Breast epithelium (tissue), 4 donors: ENCODE results near the gene SCML1. TPM values are rescaled to one million over a fixed set of nuclear protein-coding genes. Genes with fewer than 3 reads are reported as not detected.

Experiments used
- DNase-seq, 2 donors: peaks; one replicate each; pipeline ENCODE4 v3.0.0-alpha.2; 2019; ENCODE audit warnings: low spot score in 2 of 2
- H3K27ac ChIP-seq, 2 donors: fragments of 200-600 bp; sonication (generic) in 1 of 2; one replicate each; pipeline ENCODE4 v1.5.1; 2016 to 2019; ENCODE audit warnings: mild to moderate bottlenecking in 1 of 2
- H3K27me3 ChIP-seq, 2 donors: fragments of 200-600 bp; sonication (generic) in 1 of 2; one replicate each; pipeline versions ENCODE4 v1.5.1 to v1.6.0; 2017 to 2019; ENCODE audit warnings: control low read depth in 1 of 2, mild to moderate bottlenecking in 1 of 2
- H3K36me3 ChIP-seq: fragments of 200-600 bp; one replicate; pipeline ENCODE4 v1.5.1; 2019
- H3K4me1 ChIP-seq, 2 donors: fragments of 200-600 bp; sonication (generic); one replicate each; pipeline ENCODE4 v1.5.1; 2016 to 2019; ENCODE audit warnings: control low read depth in 1 of 2
- H3K4me3 ChIP-seq, 3 donors: fragments of 200-600 bp; sonication (generic); 1 replicate in 2 of 3; 2 replicates in 1 of 3; pipeline ENCODE4 v1.5.1; 2016 to 2019; ENCODE audit warnings: mild to moderate bottlenecking in 3 of 3, moderate library complexity in 2 of 3
- H3K9me3 ChIP-seq, 2 donors: fragments of 200-600 bp; sonication (generic) in 1 of 2; one replicate each; pipeline ENCODE4 v1.5.1; 2016 to 2019; ENCODE audit warnings: control low read depth in 1 of 2
- POLR2A ChIP-seq: fragments of 450-650 bp; IDR thresholded peaks from one replicate; pipeline ENCODE4 v1.6.1; 2016; ENCODE audit warnings: antibody characterized with exemption, mild to moderate bottlenecking, moderate library complexity
- POLR2AphosphoS5 ChIP-seq, 3 donors: sonication (generic); formaldehyde crosslinking; IDR thresholded peaks; one replicate each; pipeline ENCODE4 v1.6.1; 2017; ENCODE audit warnings: antibody characterized with exemption in 3 of 3
- intact Hi-C: fragments of 100-400 bp; cut with DNase I; formaldehyde crosslinking; loops from one replicate; pipeline ENCODE4 v1.15.1; 2023; ENCODE audit warnings: low total_unique reads
- total RNA-seq, 3 donors: library from RNA; depleted of rRNA; stranded (reverse); fragments of >200 nt; gene quantifications; one replicate each; pipeline ENCODE4 v1.1.0, GENCODE V29; 2016
- TF ChIP-seq, protein P1 (sequence below), 3 donors: fragments of 450-650 bp; IDR thresholded peaks; one replicate each; pipeline ENCODE4 v1.5.1; 2016 to 2017; ENCODE audit warnings: antibody characterized with exemption in 3 of 3, mild to moderate bottlenecking in 3 of 3, moderate library complexity in 3 of 3

Gene SCML1
- total RNA-seq, 3 donors from 2014 or later, result 14.4 to 20.0 (median 16.0) TPM

DNA sequence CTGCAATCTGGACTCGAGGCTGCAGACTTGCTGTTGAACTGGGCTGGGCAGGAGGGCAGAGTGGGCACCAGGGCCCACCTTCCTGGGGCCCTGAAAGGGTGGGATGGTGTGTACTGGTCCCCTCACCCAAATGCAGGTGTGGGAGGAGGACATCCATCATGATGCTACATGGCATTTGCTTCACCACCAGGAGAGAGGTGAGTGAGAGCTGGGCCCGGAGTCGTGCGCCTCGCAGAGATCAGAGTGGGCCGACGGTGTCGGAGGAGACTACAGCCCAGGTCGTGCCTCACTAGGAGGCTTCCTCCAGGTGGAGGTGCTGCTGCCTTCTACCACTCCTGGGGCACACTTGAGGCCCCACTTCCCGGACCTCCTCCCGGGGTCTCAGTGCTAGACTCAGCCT, 50.3 kb downstream of the SCML1 start:
- Histone ChIP-seq H3K27ac (peak overlapping the region in 1 of 2 donors; percentile 30), H3K27me3 (peaks cover 0 to 22% of the 10 kb centered on the region in 2 donors), H3K36me3 (no peaks in the 10 kb centered on the region), H3K9me3 (no peaks in the 10 kb centered on the region), H3K4me3 (no peak overlapping the region), H3K4me1 (no peaks in the 10 kb centered on the region)
- TF ChIP-seq POLR2A (no peak), POLR2AphosphoS5 (IDR thresholded peaks at IDR 0.05) (no peak)
- TF ChIP-seq, protein P1, sequence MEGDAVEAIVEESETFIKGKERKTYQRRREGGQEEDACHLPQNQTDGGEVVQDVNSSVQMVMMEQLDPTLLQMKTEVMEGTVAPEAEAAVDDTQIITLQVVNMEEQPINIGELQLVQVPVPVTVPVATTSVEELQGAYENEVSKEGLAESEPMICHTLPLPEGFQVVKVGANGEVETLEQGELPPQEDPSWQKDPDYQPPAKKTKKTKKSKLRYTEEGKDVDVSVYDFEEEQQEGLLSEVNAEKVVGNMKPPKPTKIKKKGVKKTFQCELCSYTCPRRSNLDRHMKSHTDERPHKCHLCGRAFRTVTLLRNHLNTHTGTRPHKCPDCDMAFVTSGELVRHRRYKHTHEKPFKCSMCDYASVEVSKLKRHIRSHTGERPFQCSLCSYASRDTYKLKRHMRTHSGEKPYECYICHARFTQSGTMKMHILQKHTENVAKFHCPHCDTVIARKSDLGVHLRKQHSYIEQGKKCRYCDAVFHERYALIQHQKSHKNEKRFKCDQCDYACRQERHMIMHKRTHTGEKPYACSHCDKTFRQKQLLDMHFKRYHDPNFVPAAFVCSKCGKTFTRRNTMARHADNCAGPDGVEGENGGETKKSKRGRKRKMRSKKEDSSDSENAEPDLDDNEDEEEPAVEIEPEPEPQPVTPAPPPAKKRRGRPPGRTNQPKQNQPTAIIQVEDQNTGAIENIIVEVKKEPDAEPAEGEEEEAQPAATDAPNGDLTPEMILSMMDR (IDR thresholded peaks at IDR 0.05), result no peak
- no peak for DNase-seq
- intact Hi-C loops, result no loop called here

DNA sequence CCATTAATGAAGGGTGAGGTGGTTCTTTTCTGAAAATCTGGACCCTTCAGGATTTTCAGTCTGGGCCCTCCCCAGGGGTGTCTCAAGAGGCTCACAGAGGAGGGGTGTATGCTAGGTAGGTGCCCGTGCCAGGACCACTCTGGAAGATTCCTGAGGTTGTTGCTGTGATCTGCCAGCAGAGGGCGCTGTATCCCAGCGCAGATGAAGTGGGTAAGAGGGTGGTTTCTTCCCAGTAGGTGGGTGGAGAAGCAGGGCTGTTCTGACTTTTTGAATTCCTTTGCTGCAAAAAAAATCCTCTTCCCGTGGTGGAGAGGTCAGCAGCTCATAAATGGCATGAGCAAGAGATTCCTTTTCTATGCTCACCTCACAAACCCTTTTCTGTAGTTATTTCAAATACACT, 51.1 kb downstream of the SCML1 start:
- Histone ChIP-seq H3K9me3 (no peaks in the 10 kb centered on the region), H3K4me3 (no peak overlapping the region), H3K27ac (peak overlapping the region in 1 of 2 donors; percentile 30), H3K27me3 (peaks cover 0 to 22% of the 10 kb centered on the region in 2 donors), H3K36me3 (no peaks in the 10 kb centered on the region), H3K4me1 (no peaks in the 10 kb centered on the region)
- intact Hi-C loops, result no loop called here
- TF ChIP-seq POLR2A, result no peak
- no peak for TF ChIP-seq POLR2AphosphoS5 (IDR thresholded peaks at IDR 0.05)
- TF ChIP-seq, protein P1 (IDR thresholded peaks at IDR 0.05), result peak; percentile 54 to 72 (median 61)
- peak; percentile 30 to 54 for DNase-seq

DNA sequence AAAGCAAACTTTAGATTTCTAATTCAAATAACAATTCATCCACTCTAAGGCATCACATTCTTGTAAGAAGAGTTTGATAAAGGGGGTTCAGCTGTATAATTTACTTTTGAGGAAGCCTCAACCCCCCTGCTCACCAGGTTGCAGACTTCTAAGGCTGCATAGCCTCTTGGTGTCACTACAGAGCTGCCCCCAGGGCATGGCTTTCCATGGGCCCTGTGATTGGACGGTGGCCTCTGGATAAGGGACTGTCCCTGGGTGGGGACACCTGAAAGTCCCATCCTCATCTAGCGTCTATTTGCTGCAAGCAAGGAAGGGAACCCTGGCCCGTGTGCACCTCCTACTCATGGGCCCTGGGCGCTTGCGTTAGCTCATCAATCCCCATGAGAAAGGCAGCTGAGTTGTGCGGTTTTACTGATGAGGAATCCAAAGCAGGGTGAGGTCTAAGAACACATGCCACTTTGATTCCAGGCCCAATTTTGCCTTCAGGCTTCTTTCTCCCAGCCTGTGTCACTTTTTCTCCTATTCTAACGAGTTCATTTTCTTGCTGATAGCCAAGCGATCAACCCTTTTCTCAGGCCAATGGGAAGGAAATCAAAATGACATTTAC, 51.8 kb downstream of the SCML1 start:
- no peak overlapping the region for H3K27ac ChIP-seq
- no peaks in the 10 kb centered on the region for H3K4me1 ChIP-seq
- intact Hi-C loops, result no loop called here
- no peak for DNase-seq
- no peaks in the 10 kb centered on the region for H3K36me3 ChIP-seq
- H3K4me3 ChIP-seq, result no peak overlapping the region
- no peaks in the 10 kb centered on the region for H3K9me3 ChIP-seq
- TF ChIP-seq POLR2A (no peak), POLR2AphosphoS5 (IDR thresholded peaks at IDR 0.05) (no peak)
- TF ChIP-seq, protein P1 (IDR thresholded peaks at IDR 0.05), result no peak
- peaks cover 0 to 22% of the 10 kb centered on the region in 2 donors for H3K27me3 ChIP-seq

DNA sequence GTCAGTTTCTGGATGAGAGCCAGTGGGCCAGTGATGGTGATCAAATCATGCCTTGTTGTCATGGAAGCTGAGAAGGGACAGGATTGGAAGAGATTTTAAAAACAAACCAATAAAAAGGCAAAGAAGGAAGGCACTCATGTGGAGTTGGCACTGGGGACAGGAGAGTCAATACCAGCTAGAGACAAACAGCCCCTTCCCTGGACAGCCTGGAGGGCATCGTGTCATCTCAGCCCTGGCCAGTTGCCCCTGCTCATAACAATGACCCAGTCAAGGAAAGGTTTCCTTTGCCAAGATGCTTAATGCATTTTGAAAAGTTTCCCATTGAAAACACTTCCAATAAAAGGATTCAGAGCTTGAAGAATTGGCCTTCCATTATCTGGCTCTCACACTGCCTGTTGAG, 55.5 kb downstream of the SCML1 start:
- TF ChIP-seq, protein P1 (IDR thresholded peaks at IDR 0.05), result no peak
- no peaks in the 10 kb centered on the region for H3K36me3 ChIP-seq
- peak; percentile 51 to 64 for DNase-seq
- no peaks in the 10 kb centered on the region for H3K9me3 ChIP-seq
- no peaks in the 10 kb centered on the region for H3K4me1 ChIP-seq
- peak overlapping the region; percentile 17 to 53 for H3K27ac ChIP-seq
- intact Hi-C loops, result no loop called here
- H3K27me3 ChIP-seq, result peaks cover 0 to 28% of the 10 kb centered on the region in 2 donors
- no peak overlapping the region for H3K4me3 ChIP-seq

DNA sequence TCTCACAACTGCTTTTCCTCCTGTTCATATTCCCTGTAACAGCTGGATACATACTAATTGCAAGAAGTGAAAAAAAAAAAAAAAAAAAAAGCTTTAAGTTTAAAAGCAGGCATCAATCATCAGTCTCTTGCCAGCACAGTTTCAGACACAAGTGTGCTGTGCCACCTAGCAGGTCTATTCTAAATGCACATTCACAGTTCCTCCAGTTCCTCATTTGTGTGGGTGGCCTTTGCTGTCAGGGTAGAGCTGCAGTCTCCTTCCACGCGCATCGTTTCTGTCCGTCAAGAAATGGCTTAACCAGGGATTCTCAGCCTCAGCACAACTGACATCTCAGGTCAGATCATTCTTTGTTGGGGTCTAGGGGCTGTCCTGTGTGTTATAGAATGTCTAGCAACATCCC, 61.6 kb downstream of the SCML1 start:
- intact Hi-C loops, result no loop called here

More for the DNA sequence above, 61.6 kb downstream of the SCML1 start:
- DNase-seq, result no peak
- H3K36me3 ChIP-seq, result no peaks in the 10 kb centered on the region
- peaks cover 0 to 29% of the 10 kb centered on the region in 2 donors for H3K27me3 ChIP-seq
- H3K27ac ChIP-seq, result no peak overlapping the region
- TF ChIP-seq, protein P1 (IDR thresholded peaks at IDR 0.05), result no peak
- no peak for TF ChIP-seq POLR2A
- no peak for TF ChIP-seq POLR2AphosphoS5 (IDR thresholded peaks at IDR 0.05)
- H3K4me3 ChIP-seq, result no peak overlapping the region
- no peaks in the 10 kb centered on the region for H3K4me1 ChIP-seq
- H3K9me3 ChIP-seq, result no peaks in the 10 kb centered on the region
